NB4 (cell line): ENCODE measurements around the gene LAMTOR4.

ENCODE experiments used
- CTCF ChIP-seq: IDR thresholded peaks from one replicate; pipeline ENCODE4 v1.5.1; 2012; ENCODE audit warnings: low read depth, low read length
- MAX ChIP-seq: IDR thresholded peaks from 2 replicates; pipeline ENCODE4 v1.6.1; 2011; ENCODE audit warnings: low read depth, low read length
- MYC ChIP-seq: IDR thresholded peaks from 2 replicates; pipeline ENCODE4 v1.6.1; 2011; ENCODE audit warnings: low read depth, low read length
- POLR2A ChIP-seq: IDR thresholded peaks from 2 replicates; pipeline ENCODE4 v1.6.1; 2011; ENCODE audit warnings: mild to moderate bottlenecking; ENCODE audit not compliant: insufficient read length; ENCODE audit errors: extremely low read depth

GRCh38 chr7:100124301-100125230 is 24.2 kb upstream of the LAMTOR4 start:
- TF ChIP-seq CTCF (no peak), POLR2A (no peak), MAX (no peak), MYC (no peak)
